Measurements from ENCODE around the gene SNORC.
A peak's percentile ranks its signal among the peaks of the same experiment; 100 is the strongest.

SNORC gene

DNA sequence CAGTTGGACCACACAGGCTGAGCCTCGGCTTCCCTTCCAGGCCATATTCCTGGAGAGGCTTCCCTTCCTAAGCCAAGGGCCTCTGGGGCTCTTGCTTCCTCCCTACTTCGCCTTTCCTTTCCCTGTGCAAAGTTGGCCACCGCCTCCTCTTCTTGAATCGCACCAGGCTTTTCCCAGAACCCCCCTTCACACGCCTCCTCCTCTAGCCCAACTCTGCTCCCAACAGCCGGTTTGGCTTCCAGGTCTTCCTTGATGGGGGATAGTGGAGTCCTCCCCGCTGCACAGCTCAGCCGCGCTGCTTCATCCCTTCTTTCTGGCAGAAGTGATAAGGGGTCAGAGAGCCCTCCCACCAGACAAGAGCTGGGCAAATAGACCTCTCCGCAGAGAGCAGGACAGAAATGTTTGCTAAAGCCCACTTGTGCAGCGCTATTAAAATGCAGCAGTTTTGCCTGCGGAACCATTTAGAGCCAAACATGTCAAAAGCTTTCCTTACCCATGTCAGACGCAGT is 56.4 kb downstream of the SNORC start:
- DNase-seq (ENCODE audit: low spot score) = peak; percentile 33

DNA sequence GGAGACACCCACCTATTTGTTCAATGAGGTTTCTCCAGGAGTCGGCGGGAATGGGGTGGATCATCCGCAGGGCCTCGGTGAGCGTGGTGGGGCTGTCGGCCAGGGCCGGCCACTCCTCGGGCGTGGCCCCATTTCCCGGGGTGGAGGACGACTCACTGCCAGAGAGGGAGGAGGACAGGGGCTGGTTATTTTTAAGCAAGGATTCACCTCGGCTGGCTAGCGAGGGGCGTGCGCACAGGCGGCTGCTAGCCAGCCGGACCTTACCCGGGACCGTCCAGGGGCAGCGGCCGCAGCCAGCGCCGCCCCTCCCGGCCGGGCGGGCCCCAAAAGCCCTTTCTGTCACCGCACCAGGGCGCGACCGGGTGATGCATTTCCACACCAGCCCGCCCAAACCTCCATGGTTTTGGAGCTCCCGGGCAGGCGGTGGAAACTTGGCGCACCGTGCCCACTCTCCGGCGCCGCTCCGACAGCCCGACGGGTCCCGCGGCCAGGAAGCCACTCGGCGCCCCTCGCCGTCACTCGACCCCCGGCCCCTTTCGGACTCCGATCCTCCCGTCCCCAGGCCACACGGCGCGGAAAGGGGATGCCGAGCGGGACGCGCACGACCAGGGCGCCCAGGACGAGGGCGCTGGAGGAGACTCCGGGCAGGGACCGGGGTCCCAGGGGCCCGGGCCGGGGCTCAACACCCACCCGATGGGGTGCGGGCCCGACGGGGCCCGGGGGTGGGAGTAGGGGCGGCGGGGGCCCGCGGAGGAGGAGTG is 57.1 kb downstream of the SNORC start:
- DNase-seq (ENCODE audit: low spot score) = peak; percentile 56

DNA sequence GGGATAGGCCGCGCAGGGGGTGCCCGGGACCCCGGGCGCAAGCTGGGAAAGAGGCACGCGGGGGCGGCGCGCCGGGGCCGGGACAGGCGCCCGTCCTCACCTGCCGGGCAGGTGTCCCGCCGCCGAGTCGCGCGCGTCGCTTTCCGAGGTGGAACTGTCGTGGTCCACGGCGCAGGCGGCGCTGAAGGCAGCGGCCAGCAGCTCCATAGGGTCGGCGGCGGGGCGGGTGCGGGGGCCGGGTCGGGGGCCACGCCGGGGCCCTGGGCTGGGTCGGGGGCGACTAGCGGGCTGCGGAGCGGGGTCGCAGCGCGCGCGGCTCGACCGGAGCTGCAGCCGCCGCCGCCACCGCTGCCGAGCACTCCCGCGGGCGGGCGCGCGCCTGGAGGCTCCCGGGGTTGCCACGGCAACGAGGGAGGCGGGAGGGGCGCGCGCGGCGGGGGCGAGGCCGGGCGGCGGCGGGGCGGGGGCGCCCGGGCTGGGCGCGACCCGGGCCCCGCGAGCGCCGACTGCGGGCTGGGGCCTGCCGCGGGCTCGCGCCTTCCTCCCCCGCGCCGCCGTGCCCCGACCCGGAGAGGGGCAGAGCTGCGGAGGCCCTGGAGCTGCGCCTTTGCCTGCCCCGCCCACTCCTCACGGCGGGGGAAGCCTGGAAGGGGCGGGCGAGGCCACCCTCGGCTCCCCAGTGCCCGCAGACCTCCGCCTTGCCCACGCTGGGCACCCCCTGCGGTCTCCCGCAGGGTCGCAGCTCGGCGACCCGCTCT is 57.9 kb downstream of the SNORC start:
- DNase-seq (ENCODE audit: low spot score) = peak; percentile 87

Measured in iPS-NIHi11 (cell line).